ENCODE measurements around the gene LRP6. TPM values are rescaled to one million over a fixed set of nuclear protein-coding genes. Genes with fewer than 3 reads are reported as not detected.

LRP6 gene
- total RNA-seq, 2 experiments from 2014 or later, result 5.2 to 8.1 TPM

- H3K9me3 ChIP-seq (ENCODE audit: low read length), result peaks cover 7% of the 10 kb centered on the region; the same call in 1 of the 2 replicates
- H3K4me2 ChIP-seq (ENCODE audit: low read length), result no peak overlapping the region
- CTCF ChIA-PET (ENCODE audit: unreplicated experiment), result no interaction called here
- no peaks in the 10 kb centered on the region for H3K9me2 ChIP-seq (ENCODE audit: insufficient read depth, low read length)
- no peaks in the 10 kb centered on the region for H3K79me2 ChIP-seq (ENCODE audit: insufficient read depth, low read depth, low read length)
- no peaks in the 10 kb centered on the region for H3K4me1 ChIP-seq (ENCODE audit: insufficient read depth, low read length, poor library complexity, severe bottlenecking)
- BruUV-seq (replicated peaks), result no TSS peak
- H3K27ac ChIP-seq (ENCODE audit: low read depth, low read length, poor library complexity, severe bottlenecking), result no peak overlapping the region
- POLR2A ChIA-PET, result interaction anchor here (0.7 kb wide), 1 partner anchor 16 kb away, joined by 3 read pairs; no protein-coding TSS in a partner anchor
- no peak overlapping the region for H2AFZ ChIP-seq (ENCODE audit: low read length)
- H4K20me1 ChIP-seq (ENCODE audit: insufficient read depth, low read length), result no peaks in the 10 kb centered on the region
- TF ChIP-seq CTCF (conservative IDR thresholded peaks at IDR 0.05; ENCODE audit: low read length) (no peak), EZH2phosphoT487 (IDR thresholded peaks at IDR 0.05; ENCODE audit: borderline replicate concordance, low read depth, low read length) (no peak)
- no peak overlapping the region for H3K4me3 ChIP-seq (ENCODE audit: low read depth, low read length, poor library complexity, severe bottlenecking)
- intact Hi-C loops (cut with micrococcal nuclease; ENCODE audit: unreplicated experiment), result no loop called here
- DNase-seq (ENCODE audit: low spot score), result no peak
- H3K36me3 ChIP-seq (ENCODE audit: insufficient read depth, low read length), result no peaks in the 10 kb centered on the region
Observed at GRCh38 chr12:12107678-12108077, 159.2 kb downstream of the LRP6 start.

- Histone ChIP-seq H3K9me2 (ENCODE audit: insufficient read depth, low read length) (no peaks in the 10 kb centered on the region), H3K79me2 (ENCODE audit: insufficient read depth, low read depth, low read length) (no peaks in the 10 kb centered on the region), H3K4me1 (ENCODE audit: insufficient read depth, low read length, poor library complexity, severe bottlenecking) (peaks cover 8% of the 10 kb centered on the region), H3K36me3 (ENCODE audit: insufficient read depth, low read length) (no peaks in the 10 kb centered on the region), H3K27ac (ENCODE audit: low read depth, low read length, poor library complexity, severe bottlenecking) (no peak overlapping the region), H3K4me2 (ENCODE audit: low read length) (no peak overlapping the region), H3K9me3 (ENCODE audit: low read length) (no peaks in the 10 kb centered on the region), H4K20me1 (ENCODE audit: insufficient read depth, low read length) (no peaks in the 10 kb centered on the region), H2AFZ (ENCODE audit: low read length) (no peak overlapping the region), H3K4me3 (ENCODE audit: low read depth, low read length, poor library complexity, severe bottlenecking) (no peak overlapping the region)
- intact Hi-C loops (cut with micrococcal nuclease; ENCODE audit: unreplicated experiment), result no loop called here
- CTCF ChIA-PET (ENCODE audit: unreplicated experiment), result no interaction called here
- POLR2A ChIA-PET, result no interaction called here
- peak; percentile 5 for DNase-seq (ENCODE audit: low spot score)
- BruUV-seq (replicated peaks), result no TSS peak
- no peak for TF ChIP-seq CTCF (conservative IDR thresholded peaks at IDR 0.05; ENCODE audit: low read length)
- no peak for TF ChIP-seq EZH2phosphoT487 (IDR thresholded peaks at IDR 0.05; ENCODE audit: borderline replicate concordance, low read depth, low read length)
Observed at GRCh38 chr12:12099102-12099501, 167.7 kb downstream of the LRP6 start.

- Histone ChIP-seq H3K4me3 (ENCODE audit: low read depth, low read length, poor library complexity, severe bottlenecking) (no peak overlapping the region), H3K36me3 (ENCODE audit: insufficient read depth, low read length) (no peaks in the 10 kb centered on the region), H4K20me1 (ENCODE audit: insufficient read depth, low read length) (no peaks in the 10 kb centered on the region), H3K4me2 (ENCODE audit: low read length) (no peak overlapping the region), H3K79me2 (ENCODE audit: insufficient read depth, low read depth, low read length) (no peaks in the 10 kb centered on the region), H3K9me3 (ENCODE audit: low read length) (no peaks in the 10 kb centered on the region), H2AFZ (ENCODE audit: low read length) (no peak overlapping the region), H3K4me1 (ENCODE audit: insufficient read depth, low read length, poor library complexity, severe bottlenecking) (peaks cover 8% of the 10 kb centered on the region), H3K9me2 (ENCODE audit: insufficient read depth, low read length) (no peaks in the 10 kb centered on the region), H3K27ac (ENCODE audit: low read depth, low read length, poor library complexity, severe bottlenecking) (no peak overlapping the region)
- intact Hi-C loops (cut with micrococcal nuclease; ENCODE audit: unreplicated experiment), result no loop called here
- BruUV-seq (replicated peaks), result no TSS peak
- TF ChIP-seq CTCF (conservative IDR thresholded peaks at IDR 0.05; ENCODE audit: low read length), result no peak
- TF ChIP-seq EZH2phosphoT487 (IDR thresholded peaks at IDR 0.05; ENCODE audit: borderline replicate concordance, low read depth, low read length), result no peak
- no peak for DNase-seq (ENCODE audit: low spot score)
- ChIA-PET CTCF (ENCODE audit: unreplicated experiment) (no interaction called here), POLR2A (no interaction called here)
Observed at GRCh38 chr12:12098691-12099015, 168.2 kb downstream of the LRP6 start.
